Activated naive CD4-positive, alpha-beta T cell treated with anti-CD3 and anti-CD28 coated beads, Interleukin-2, amount 50 U/mL, for 24 hours (primary cell): Measurements from ENCODE around the gene VASN.

Source experiments
- H3K27ac Mint-ChIP-seq: one replicate; pipeline ENCODE4 v1.8.0; 2021; ENCODE audit warnings: mild to moderate bottlenecking, mixed read lengths
- H3K27me3 Mint-ChIP-seq: one replicate; pipeline ENCODE4 v1.8.0; 2021; ENCODE audit warnings: mixed read lengths
- H3K36me3 Mint-ChIP-seq: one replicate; pipeline ENCODE4 v1.8.0; 2021; ENCODE audit warnings: mixed read lengths
- H3K4me1 Mint-ChIP-seq: one replicate; pipeline ENCODE4 v1.8.0; 2021; ENCODE audit warnings: mixed read lengths
- H3K4me3 Mint-ChIP-seq: one replicate; pipeline ENCODE4 v1.8.0; 2021; ENCODE audit warnings: mild to moderate bottlenecking, mixed read lengths
- H3K9me3 Mint-ChIP-seq: one replicate; pipeline ENCODE4 v1.8.0; 2021; ENCODE audit warnings: mixed read lengths

VASN gene

DNA sequence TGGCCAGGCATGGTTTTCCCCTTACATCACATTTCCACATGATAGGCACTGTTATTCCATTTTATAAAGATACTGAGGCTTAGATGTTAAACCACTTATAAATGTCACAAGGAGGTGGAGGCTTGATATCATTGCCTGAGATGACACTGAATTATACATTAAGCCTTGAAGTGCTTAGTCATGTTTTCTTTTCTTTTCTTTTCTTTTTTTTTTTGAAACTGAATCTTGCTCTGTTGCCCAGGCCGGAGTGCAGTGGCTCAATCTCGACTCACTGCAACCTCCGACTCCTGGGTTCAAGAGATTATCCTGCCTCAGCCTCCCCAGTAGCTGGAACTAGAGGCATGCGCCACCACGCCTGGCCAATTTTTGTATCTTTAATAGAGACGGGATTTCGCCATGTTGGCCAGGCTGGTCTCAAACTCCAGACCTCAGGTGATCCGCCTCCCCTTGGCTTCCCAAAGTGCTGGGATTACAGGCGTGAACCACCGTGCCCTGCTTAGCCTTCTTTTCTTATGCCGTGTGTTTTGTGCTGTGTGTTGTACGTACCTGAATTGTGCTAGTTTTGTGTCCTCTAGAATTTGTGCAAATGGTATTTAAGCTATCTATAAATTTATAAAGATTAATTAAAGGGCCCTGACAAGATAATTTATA, 55.2 kb downstream of the VASN start:
- Mint-ChIP-seq H3K36me3 (peaks cover 19% of the 10 kb centered on the region), H3K27me3 (no peaks in the 10 kb centered on the region), H3K4me3 (peak overlapping the region; percentile 98), H3K4me1 (peaks cover 33% of the 10 kb centered on the region), H3K27ac (peak overlapping the region; percentile 99), H3K9me3 (no peaks in the 10 kb centered on the region)

DNA sequence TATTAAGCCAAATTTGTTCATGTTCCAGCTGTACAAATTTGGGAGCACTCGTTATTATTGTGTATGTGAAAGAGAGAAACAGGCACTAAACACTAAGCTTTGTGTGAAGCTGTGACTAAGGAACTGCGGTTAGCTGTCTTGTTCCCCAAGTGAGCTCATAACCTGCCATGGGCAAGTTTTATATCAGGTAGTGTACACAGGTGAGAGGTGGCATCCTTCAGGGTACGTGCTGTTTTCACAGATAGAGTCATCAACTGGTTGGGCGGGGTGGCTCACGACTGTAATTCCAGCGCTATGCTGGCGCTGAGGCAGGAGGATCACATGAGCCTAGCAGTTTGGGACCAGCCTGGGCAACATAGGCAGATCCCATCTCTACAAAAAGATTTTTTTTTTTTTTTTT, 56.9 kb downstream of the VASN start:
- H3K27ac Mint-ChIP-seq: peak overlapping the region; percentile 55
- peaks cover 19% of the 10 kb centered on the region for H3K36me3 Mint-ChIP-seq
- no peaks in the 10 kb centered on the region for H3K27me3 Mint-ChIP-seq
- H3K4me3 Mint-ChIP-seq: peak overlapping the region; percentile 62
- peaks cover 38% of the 10 kb centered on the region for H3K4me1 Mint-ChIP-seq
- H3K9me3 Mint-ChIP-seq: no peaks in the 10 kb centered on the region

DNA sequence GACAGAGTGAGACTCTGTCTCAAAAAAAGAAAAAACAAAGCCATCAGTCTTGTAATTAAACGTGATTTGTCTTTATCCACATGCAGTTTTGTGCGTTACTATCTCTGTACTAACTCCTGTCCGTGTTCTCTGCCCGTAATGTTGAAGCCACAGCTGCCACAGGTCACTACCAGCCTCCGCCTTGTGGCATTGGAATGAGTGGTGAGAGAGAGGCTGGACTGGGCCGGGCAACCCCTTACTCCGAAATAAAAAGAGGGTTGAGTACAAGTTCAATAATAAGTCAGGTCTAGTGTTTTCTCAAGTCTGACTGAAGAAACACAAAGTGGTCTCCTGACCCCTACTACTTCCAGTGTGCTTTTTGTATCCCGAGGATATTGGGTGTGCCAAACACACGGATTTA, 59.4 kb downstream of the VASN start:
- Mint-ChIP-seq H3K4me1 (peaks cover 38% of the 10 kb centered on the region), H3K36me3 (peaks cover 21% of the 10 kb centered on the region), H3K4me3 (no peak overlapping the region), H3K27me3 (no peaks in the 10 kb centered on the region), H3K9me3 (no peaks in the 10 kb centered on the region), H3K27ac (no peak overlapping the region)
